Measurements from ENCODE around the gene SPINT2.
"Not testable (repeated sequence)": the region's sequence is repeated elsewhere in the genome, so short reads cannot be mapped to it uniquely, and the experiment has no call there.

GRCh38 chr19:38261942-38262341, 2.4 kb upstream of the SPINT2 start:
- TF ChIP-seq CTCF, POLR2A (IDR thresholded peaks at IDR 0.05): not testable (repeated sequence)
